ENCODE measurements around the gene NAT8. TPM values are rescaled to one million over a fixed set of nuclear protein-coding genes. Genes with fewer than 3 reads are reported as not detected.

Gene NAT8
- total and polyA plus RNA-seq, 2 donors (not counting 3 experiments of a cell fraction or from before 2014, with no cell fraction given) = 0.19 TPM; not detected in 1

GRCh38 chr2:73614997-73615396, 27.2 kb downstream of the NAT8 start:
- dilution Hi-C loops (cut with MboI; ENCODE audit: extremely low pct_ligation_motif_present, low sequenced_read_pairs) = no loop called here

More at GRCh38 chr2:73614997-73615396, 27.2 kb downstream of the NAT8 start:
- ChIA-PET CTCF (interaction anchor here (1.0 kb wide), 1 partner anchor 65 kb away, joined by 4 read pairs; no protein-coding TSS in a partner anchor), POLR2A (no interaction called here)
- no peaks in the 10 kb centered on the region for H3K79me2 ChIP-seq (ENCODE audit: control insufficient read depth, insufficient read depth, low read length)
- no peaks in the 10 kb centered on the region for H3K36me3 ChIP-seq (ENCODE audit: control insufficient read depth in 2 of 2, extremely low read depth in 1 of 2, insufficient read depth in 2 of 2, low read length in 2 of 2)
- FAIRE-seq = no peak
- H3K9me1 ChIP-seq (replicated peaks; ENCODE audit: control insufficient read depth, extremely low read depth, insufficient read depth, low read length) = no peaks in the 10 kb centered on the region
- no peak overlapping the region for H2AFZ ChIP-seq (ENCODE audit: low read depth, low read length)
- no peak overlapping the region for H3K4me3 ChIP-seq (replicated peaks in 1 of 3; ENCODE audit: insufficient read depth in 1 of 3, low read depth in 1 of 3, low read length in 3 of 3)
- no peaks in the 10 kb centered on the region for H4K20me1 ChIP-seq (replicated peaks; ENCODE audit: control insufficient read depth, extremely low read depth, insufficient read depth, low read length)
- no peak overlapping the region for H3K4me2 ChIP-seq (ENCODE audit: insufficient read depth, low read length)
- no peaks in the 10 kb centered on the region for H3K4me1 ChIP-seq (ENCODE audit: control insufficient read depth, extremely low read depth, insufficient read depth, low read length)
- intact Hi-C loops (cut with micrococcal nuclease) = no loop called here
- H3K9ac ChIP-seq (replicated peaks; ENCODE audit: extremely low read depth, insufficient read depth, low read length) = no peak overlapping the region
- no peak for DNase-seq (ENCODE audit: low read depth, low spot score)
- H3K27me3 ChIP-seq (ENCODE audit: control insufficient read depth in 2 of 2, insufficient read depth in 2 of 2, low read length in 2 of 2) = no peaks in the 10 kb centered on the region
- no peak overlapping the region for H3K27ac ChIP-seq (ENCODE audit: insufficient read depth, low read depth, low read length)
- no peak for TF ChIP-seq EZH2 (IDR thresholded peaks at IDR 0.05; ENCODE audit: borderline replicate concordance, low read depth, low read length, severe bottlenecking)
- TF ChIP-seq GATA2 (IDR thresholded peaks at IDR 0.05; ENCODE audit: insufficient read depth, insufficient read length, low read depth, low read length) = no peak
- no peak for TF ChIP-seq FOS (IDR thresholded peaks at IDR 0.05; ENCODE audit: borderline replicate concordance, insufficient read depth, low read length)
- no peak for TF ChIP-seq POLR2A (IDR thresholded peaks at IDR 0.05; ENCODE audit: low read depth, low read length)
- no peak for TF ChIP-seq JUN (IDR thresholded peaks at IDR 0.05; ENCODE audit: borderline replicate concordance, insufficient read depth, insufficient read length, low read depth)
- no peak for TF ChIP-seq MAX (IDR thresholded peaks at IDR 0.05; ENCODE audit: insufficient read depth, insufficient read length)
- TF ChIP-seq POLR2AphosphoS5 (IDR thresholded peaks at IDR 0.05; ENCODE audit: insufficient read depth, low read depth, low read length) = no peak
- no peak for TF ChIP-seq CTCF (IDR thresholded peaks at IDR 0.05; ENCODE audit: extremely low read depth in 1 of 2, insufficient read depth in 1 of 2, low read depth in 1 of 2, low read length in 2 of 2)
- TF ChIP-seq MYC (IDR thresholded peaks at IDR 0.05; ENCODE audit: low read depth, low read length) = no peak
- no peaks in the 10 kb centered on the region for H3K9me3 ChIP-seq (replicated peaks; ENCODE audit: control insufficient read depth, insufficient read depth, low read length)
- no TSS peak for BruUV-seq (replicated peaks)

Measured in endothelial cell of umbilical vein (primary cell).